Endothelial cell of umbilical vein (primary cell): Measurements from ENCODE around the gene RWDD1. TPM values are rescaled to one million over a fixed set of nuclear protein-coding genes. Genes with fewer than 3 reads are reported as not detected.

Experiments
- BruUV-seq: library from RNA; stranded (reverse); fragments of 400-500 nt; replicated peaks from 2 replicates; lab custom pipeline; 2021; lab: Mats Ljungman, UMichigan
- CTCF ChIA-PET: fragments of 300-600, 350-600 bp; sonication (Branson Sonifier 250); formaldehyde crosslinking; loops from one replicate; lab custom pipeline; 2021; ENCODE audit warnings: antibody characterized with exemption, inconsistent platforms; lab: Charles Lee
- POLR2A ChIA-PET: fragments of 300-600, 350-600 bp; sonication (Branson Sonifier 250); formaldehyde crosslinking; loops from one replicate; lab custom pipeline; 2021; ENCODE audit warnings: antibody characterized with exemption, inconsistent platforms; lab: Charles Lee
- DNase-seq: peaks from one replicate; pipeline ENCODE4 v3.0.0-alpha.2; 2011; ENCODE audit warnings: low read depth, low spot score
- FAIRE-seq: peaks from 2 replicates; lab custom pipeline; 2011; peaks lifted over from hg19 to GRCh38; lab: Jason Lieb, UNC
- H2AFZ ChIP-seq: 2 replicates; pipeline ENCODE4 v1.6.0; 2012; ENCODE audit warnings: low read depth, low read length, control low read depth, inconsistent platforms
- H3K27ac ChIP-seq: 2 replicates; pipeline ENCODE4 v1.5.1; 2011; ENCODE audit warnings: low read depth, mild to moderate bottlenecking, control low read depth, low read length, moderate library complexity; ENCODE audit not compliant: insufficient read depth
- H3K27me3 ChIP-seq, 2 experiments: 2 replicates each; pipeline versions ENCODE4 v1.6.0 to v1.6.1; 2011; ENCODE audit warnings: low read length in 2 of 2, mixed read lengths in 1 of 2; ENCODE audit not compliant: control insufficient read depth in 2 of 2, insufficient read depth in 2 of 2
- H3K36me3 ChIP-seq, 2 experiments: 2 replicates in 1 of 2; 3 replicates in 1 of 2; pipeline ENCODE4 v1.5.1; 2011; ENCODE audit warnings: low read length in 2 of 2, mild to moderate bottlenecking in 1 of 2, moderate library complexity in 1 of 2; ENCODE audit not compliant: control insufficient read depth in 2 of 2, insufficient read depth in 2 of 2; ENCODE audit errors: extremely low read depth in 1 of 2
- H3K4me1 ChIP-seq: 3 replicates; pipeline ENCODE4 v1.5.1; 2011; ENCODE audit warnings: mild to moderate bottlenecking, low read length; ENCODE audit not compliant: control insufficient read depth, insufficient read depth; ENCODE audit errors: extremely low read depth
- H3K4me2 ChIP-seq: 2 replicates; pipeline ENCODE4 v1.6.1; 2011; ENCODE audit warnings: low read length, control low read depth, mixed read lengths; ENCODE audit not compliant: insufficient read depth
- H3K4me3 ChIP-seq, 3 experiments: fragments of 200-600 bp in 1 of 3; sonication (generic), shearing (Covaris generic) in 1 of 3; replicated peaks in 1 of 3; 2 replicates each; pipeline ENCODE4 v1.5.1; 2011 to 2016; ENCODE audit warnings: control low read depth in 3 of 3, low read length in 3 of 3, mild to moderate bottlenecking in 2 of 3, inconsistent platforms in 1 of 3, low read depth in 1 of 3, moderate library complexity in 1 of 3; ENCODE audit not compliant: insufficient read depth in 1 of 3
- H3K79me2 ChIP-seq: 2 replicates; pipeline ENCODE4 v1.6.0; 2012; ENCODE audit warnings: low read length, inconsistent platforms; ENCODE audit not compliant: control insufficient read depth, insufficient read depth
- H3K9ac ChIP-seq: replicated peaks from 2 replicates; pipeline ENCODE3; 2011; ENCODE audit warnings: low read length, control low read depth; ENCODE audit not compliant: insufficient read depth; ENCODE audit errors: extremely low read depth
- H3K9me1 ChIP-seq: replicated peaks from 3 replicates; pipeline ENCODE4 v1.6.0; 2011; ENCODE audit warnings: mild to moderate bottlenecking, low read length; ENCODE audit not compliant: control insufficient read depth, insufficient read depth; ENCODE audit errors: extremely low read depth
- H3K9me3 ChIP-seq: replicated peaks from 2 replicates; pipeline ENCODE4 v1.5.1; 2012; ENCODE audit warnings: low read length, inconsistent platforms; ENCODE audit not compliant: control insufficient read depth, insufficient read depth
- H4K20me1 ChIP-seq: replicated peaks from 2 replicates; pipeline ENCODE3; 2011; ENCODE audit warnings: mild to moderate bottlenecking, low read length; ENCODE audit not compliant: control insufficient read depth, insufficient read depth; ENCODE audit errors: extremely low read depth
- CTCF ChIP-seq, 2 donors: IDR thresholded peaks; 1 replicate in 1 of 2; 2 replicates in 1 of 2; pipeline ENCODE4 v1.5.1; 2011; ENCODE audit warnings: low read length in 2 of 2, mild to moderate bottlenecking in 2 of 2, moderate library complexity in 2 of 2, control low read depth in 1 of 2, inconsistent platforms in 1 of 2, low read depth in 1 of 2; ENCODE audit not compliant: insufficient read depth in 1 of 2; ENCODE audit errors: extremely low read depth in 1 of 2
- EZH2 ChIP-seq: IDR thresholded peaks from 2 replicates; pipeline ENCODE4 v1.6.1; 2012; ENCODE audit warnings: borderline replicate concordance, low read depth, mild to moderate bottlenecking, moderate library complexity, low read length, inconsistent platforms; ENCODE audit not compliant: severe bottlenecking
- FOS ChIP-seq: IDR thresholded peaks from 2 replicates; pipeline ENCODE4 v1.6.1; 2011; ENCODE audit warnings: mild to moderate bottlenecking, low read length, moderate library complexity, borderline replicate concordance; ENCODE audit not compliant: insufficient read depth
- GATA2 ChIP-seq: IDR thresholded peaks from 2 replicates; pipeline ENCODE4 v1.7.0; 2011; ENCODE audit warnings: low read depth, mild to moderate bottlenecking, moderate library complexity, mixed read lengths, low read length; ENCODE audit not compliant: insufficient read length, insufficient read depth
- JUN ChIP-seq: IDR thresholded peaks from 2 replicates; pipeline ENCODE4 v1.6.1; 2011; ENCODE audit warnings: borderline replicate concordance, low read depth; ENCODE audit not compliant: insufficient read length, insufficient read depth
- MAX ChIP-seq: IDR thresholded peaks from 2 replicates; pipeline ENCODE4 v1.6.1; 2011; ENCODE audit not compliant: insufficient read depth, insufficient read length
- MYC ChIP-seq: IDR thresholded peaks from one replicate; pipeline ENCODE4 v1.6.1; 2011; ENCODE audit warnings: mild to moderate bottlenecking, low read depth, low read length
- POLR2A ChIP-seq: IDR thresholded peaks from 2 replicates; pipeline ENCODE4 v1.6.1; 2012; ENCODE audit warnings: low read depth, mild to moderate bottlenecking, control low read depth, low read length
- POLR2AphosphoS5 ChIP-seq: IDR thresholded peaks from 2 replicates; pipeline ENCODE4 v1.6.1; 2012; ENCODE audit warnings: low read depth, mild to moderate bottlenecking, control low read depth, low read length, moderate library complexity; ENCODE audit not compliant: insufficient read depth
- dilution Hi-C: fragments of 300-500 bp; cut with MboI; formaldehyde crosslinking; loops from one replicate; pipeline ENCODE4 v1.15.0; 2019; ENCODE audit warnings: low sequenced_read_pairs; ENCODE audit not compliant: extremely low pct_ligation_motif_present
- intact Hi-C: fragments of 100-400 bp; cut with micrococcal nuclease; formaldehyde crosslinking; loops from one replicate; pipeline ENCODE4 v1.10.0; 2022
- polyA plus RNA-seq, 4 experiments: library from polyadenylated mRNA; depleted of rRNA in 3 of 4; stranded (reverse) in 3 of 4; unstranded in 1 of 4; fragments of >200 nt; gene quantifications; 2 replicates each; pipeline versions ENCODE4 v1.2.1 to v1.2.3, GENCODE V29; 2011 to 2012; ENCODE audit warnings: missing spikeins in 1 of 4
- total RNA-seq: library from RNA; stranded (reverse); gene quantifications from 2 replicates; pipeline ENCODE4 v1.2.3, GENCODE V29; 2021

The RWDD1 gene
- total and polyA plus RNA-seq, 2 donors (not counting 3 experiments of a cell fraction or from before 2014, with no cell fraction given), result 18.7 to 37.9 TPM

- Histone ChIP-seq H3K9me3 (no peaks in the 10 kb centered on the region), H3K27ac (no peak overlapping the region), H4K20me1 (no peaks in the 10 kb centered on the region), H2AFZ (no peak overlapping the region), H3K4me3 (no peak overlapping the region), H3K4me2 (no peak overlapping the region), H3K79me2 (no peaks in the 10 kb centered on the region), H3K9ac (no peak overlapping the region), H3K36me3 (peaks cover 3 to 8% of the 10 kb centered on the region in 2 experiments), H3K4me1 (peaks cover 12% of the 10 kb centered on the region), H3K9me1 (no peaks in the 10 kb centered on the region), H3K27me3 (no peaks in the 10 kb centered on the region)
- ChIA-PET POLR2A (no interaction called here), CTCF (interaction anchor here (1.0 to 1.4 kb wide), 4 partner anchors 13 to 71 kb away, joined by 3 to 4 read pairs (median 3); partner anchors contain the start of gene RSPH4A)
- DNase-seq (no peak), FAIRE-seq (no peak)
- BruUV-seq, result no TSS peak
- dilution Hi-C loops, result no loop called here
- TF ChIP-seq MYC, result no peak
- no peak for TF ChIP-seq EZH2
- no peak for TF ChIP-seq GATA2
- no peak for TF ChIP-seq JUN
- no peak for TF ChIP-seq POLR2AphosphoS5
- no peak for TF ChIP-seq MAX
- no peak for TF ChIP-seq CTCF (IDR thresholded peaks at IDR 0.05; ENCODE audit: extremely low read depth in 1 of 2, insufficient read depth in 1 of 2, low read depth in 1 of 2, low read length in 2 of 2)
- no peak for TF ChIP-seq POLR2A
- TF ChIP-seq FOS, result no peak
- intact Hi-C loops, result no loop called here
Observed at GRCh38 chr6:116631379-116631990, 60.2 kb downstream of the RWDD1 start.
